Neuronal stem cell (in vitro differentiated cells): ENCODE results near the gene ISCA2. TPM values are rescaled to one million over a fixed set of nuclear protein-coding genes. Genes with fewer than 3 reads are reported as not detected.
"Not testable (repeated sequence)": the region's sequence is repeated elsewhere in the genome, so short reads cannot be mapped to it uniquely, and the experiment has no call there.

Experiments
- DNase-seq: peaks from one replicate; pipeline ENCODE4 v3.0.0-alpha.2; 2013; ENCODE audit warnings: low spot score
- H2AFZ ChIP-seq: one replicate; pipeline ENCODE4 v1.6.1; 2013; ENCODE audit warnings: mild to moderate bottlenecking, low read length, inconsistent platforms
- H2AK5ac ChIP-seq: 2 replicates; pipeline ENCODE4 v1.6.1; 2013; ENCODE audit warnings: low read depth, mild to moderate bottlenecking, inconsistent platforms, low read length, moderate library complexity, mixed read lengths
- H2BK120ac ChIP-seq: 2 replicates; pipeline ENCODE4 v1.6.1; 2013; ENCODE audit warnings: low read depth, mild to moderate bottlenecking, inconsistent platforms, low read length, moderate library complexity, mixed read lengths
- H2BK12ac ChIP-seq: one replicate; pipeline ENCODE4 v1.6.1; 2013; ENCODE audit warnings: low read length, inconsistent platforms
- H2BK15ac ChIP-seq: 2 replicates; pipeline ENCODE4 v1.6.1; 2013; ENCODE audit warnings: mild to moderate bottlenecking, low read length, inconsistent platforms, mixed read lengths
- H2BK5ac ChIP-seq: one replicate; pipeline ENCODE4 v1.6.1; 2013; ENCODE audit warnings: inconsistent platforms, mild to moderate bottlenecking, low read length, moderate library complexity
- H3K14ac ChIP-seq: one replicate; pipeline ENCODE4 v1.6.1; 2013; ENCODE audit warnings: low read length, inconsistent platforms
- H3K18ac ChIP-seq: 2 replicates; pipeline ENCODE4 v1.6.1; 2013; ENCODE audit warnings: low read length, inconsistent platforms
- H3K23ac ChIP-seq: 2 replicates; pipeline ENCODE4 v1.6.1; 2013; ENCODE audit warnings: low read depth, mild to moderate bottlenecking, mixed read lengths, low read length, inconsistent platforms; ENCODE audit not compliant: poor library complexity
- H3K27ac ChIP-seq: replicated peaks from 3 replicates; pipeline ENCODE4 v1.5.1; 2013; ENCODE audit warnings: low read length, inconsistent platforms
- H3K27me3 ChIP-seq, 3 experiments: 2 replicates each; pipeline ENCODE4 v1.6.1; 2013; ENCODE audit warnings: low read length in 3 of 3, mild to moderate bottlenecking in 2 of 3, inconsistent platforms in 1 of 3, low read depth in 1 of 3, mixed read lengths in 1 of 3, moderate library complexity in 1 of 3; ENCODE audit not compliant: control insufficient read depth in 3 of 3, insufficient read depth in 3 of 3
- H3K36me3 ChIP-seq, 2 donors: replicated peaks in 1 of 2; 2 replicates each; pipeline ENCODE4 v1.6.1; 2013; ENCODE audit warnings: low read length in 2 of 2; ENCODE audit not compliant: control insufficient read depth in 2 of 2, insufficient read depth in 2 of 2
- H3K4ac ChIP-seq: 2 replicates; pipeline ENCODE4 v1.6.1; 2013; ENCODE audit warnings: inconsistent platforms, mild to moderate bottlenecking, low read length, moderate library complexity
- H3K4me1 ChIP-seq, 2 donors: 1 replicate in 1 of 2; 2 replicates in 1 of 2; pipeline ENCODE4 v1.6.1; 2013; ENCODE audit warnings: low read length in 2 of 2, low read depth in 1 of 2; ENCODE audit not compliant: control insufficient read depth in 2 of 2, insufficient read depth in 1 of 2
- H3K4me2 ChIP-seq: one replicate; pipeline ENCODE4 v1.6.1; 2013; ENCODE audit warnings: mild to moderate bottlenecking, low read length, inconsistent platforms; ENCODE audit not compliant: insufficient read depth, poor library complexity, severe bottlenecking
- H3K4me3 ChIP-seq, 2 donors: 2 replicates each; pipeline ENCODE4 v1.5.1; 2013; ENCODE audit warnings: low read length in 2 of 2, mild to moderate bottlenecking in 2 of 2, inconsistent platforms in 1 of 2, moderate library complexity in 1 of 2
- H3K79me1 ChIP-seq: one replicate; pipeline ENCODE4 v1.6.1; 2013; ENCODE audit warnings: low read depth, mild to moderate bottlenecking, inconsistent platforms, low read length, moderate library complexity
- H3K9ac ChIP-seq: one replicate; pipeline ENCODE4 v1.6.1; 2013; ENCODE audit warnings: mild to moderate bottlenecking, low read depth, low read length, inconsistent platforms; ENCODE audit not compliant: poor library complexity
- H3K9me3 ChIP-seq, 2 donors: replicated peaks in 1 of 2; 2 replicates each; pipeline versions ENCODE3 to v1.6.1; 2013; ENCODE audit warnings: low read length in 2 of 2, mild to moderate bottlenecking in 2 of 2, inconsistent platforms in 1 of 2, low read depth in 1 of 2, mixed read lengths in 1 of 2, moderate library complexity in 1 of 2; ENCODE audit not compliant: control insufficient read depth in 2 of 2, insufficient read depth in 1 of 2
- H4K8ac ChIP-seq: one replicate; pipeline ENCODE4 v1.6.1; 2013; ENCODE audit warnings: low read depth, mild to moderate bottlenecking, inconsistent platforms, low read length, moderate library complexity
- H4K91ac ChIP-seq: one replicate; pipeline ENCODE4 v1.6.1; 2013; ENCODE audit warnings: low read length, low read depth, mild to moderate bottlenecking, inconsistent platforms; ENCODE audit not compliant: poor library complexity
- WGBS, 2 donors: extraction: QIAGEN DNeasy Blood & Tissue Kit; methylation state at CpG; one replicate each; pipeline ENCODE4 v1.1.7; 2013; ENCODE audit warnings: missing lambda C conversion rate in 2 of 2, mixed read lengths in 1 of 2; ENCODE audit not compliant: insufficient read length in 2 of 2, insufficient replicate concordance in 1 of 2; ENCODE audit errors: extremely low coverage in 2 of 2; 5-methylcytosine and 5-hydroxymethylcytosine counted together
- polyA plus RNA-seq, 2 experiments: library from polyadenylated mRNA; stranded (reverse); fragments of 200-250 nt; gene quantifications; one replicate each; pipeline ENCODE4 v1.2.3, GENCODE V29; 2013

ISCA2 gene, protein sequence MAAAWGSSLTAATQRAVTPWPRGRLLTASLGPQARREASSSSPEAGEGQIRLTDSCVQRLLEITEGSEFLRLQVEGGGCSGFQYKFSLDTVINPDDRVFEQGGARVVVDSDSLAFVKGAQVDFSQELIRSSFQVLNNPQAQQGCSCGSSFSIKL
- polyA plus RNA-seq (2013, experiment 1 of 2) = 60.9 TPM
- 63.2 TPM for polyA plus RNA-seq (2013, experiment 2 of 2)

- Histone ChIP-seq H3K9ac (peak within 1 kb of the TSS; percentile 100), H2AFZ (peak within 1 kb of the TSS; percentile 98), H3K23ac (peak within 1 kb of the TSS; percentile 97), H2AK5ac (peak within 1 kb of the TSS; percentile 70), H3K27me3 (no peaks in the 10 kb centered on the region), H4K8ac (no peak within 1 kb of the TSS), H3K4ac (no peak within 1 kb of the TSS), H3K36me3 (peaks cover 9 to 24% of the 10 kb centered on the region in 2 donors), H3K14ac (peak within 1 kb of the TSS; percentile 85), H2BK5ac (peak within 1 kb of the TSS; percentile 96), H3K18ac (peak within 1 kb of the TSS; percentile 99), H2BK12ac (no peak within 1 kb of the TSS), H3K4me2 (peak within 1 kb of the TSS; percentile 75), H3K9me3 (no peaks in the 10 kb centered on the region), H3K4me3 (peak within 1 kb of the TSS; percentile 83 to 97), H2BK15ac (peak within 1 kb of the TSS; percentile 91), H4K91ac (no peak within 1 kb of the TSS), H3K4me1 (peaks cover 5 to 8% of the 10 kb centered on the region in 2 donors), H2BK120ac (peak within 1 kb of the TSS; percentile 75), H3K27ac (peak within 1 kb of the TSS; percentile 93), H3K79me1 (peaks cover 6% of the 10 kb centered on the region)
- peak; percentile 100 for DNase-seq
- no CpG with 5 or more reads among the region's 73 CpGs for WGBS, 2 donors
Measured at GRCh38 chr14:74493343-74494261, at the start of gene ISCA2. Gene ISCA2 (plus strand): TSS chr14:74493765. CDS start chr14:74493775, 10 bp downstream.

DNA sequence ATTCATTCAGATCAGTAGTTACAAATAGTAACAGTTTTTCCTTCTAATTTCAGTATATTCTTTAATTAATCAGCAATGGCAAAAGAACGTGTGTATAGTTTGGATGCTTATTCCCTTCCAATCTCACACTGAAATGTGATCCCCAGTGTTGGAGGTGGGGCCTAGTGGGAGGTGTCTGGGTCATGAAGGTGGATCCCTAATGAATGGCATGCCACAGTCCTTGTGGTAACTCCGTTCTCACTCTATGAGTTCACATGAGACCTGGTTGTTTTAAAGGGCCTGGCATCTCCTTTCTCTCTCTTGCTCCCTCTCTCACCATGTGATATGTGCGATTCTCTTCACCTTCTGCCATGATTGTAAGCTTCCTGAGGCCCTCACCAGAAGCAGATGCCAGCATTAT is 48.7 kb upstream of the ISCA2 start:
- H2BK5ac ChIP-seq = no peak overlapping the region
- H4K8ac ChIP-seq = no peak overlapping the region
- no peak overlapping the region for H2AFZ ChIP-seq
- peaks cover 0 to 3% (median 0%) of the 10 kb centered on the region in 3 experiments for H3K27me3 ChIP-seq
- no peak overlapping the region for H4K91ac ChIP-seq
- no peaks in the 10 kb centered on the region for H3K36me3 ChIP-seq
- no peak overlapping the region for H2BK120ac ChIP-seq
- peaks cover 0 to 7% of the 10 kb centered on the region in 2 donors for H3K4me1 ChIP-seq
- no CpG with 5 or more reads among the region's 3 CpGs for WGBS, 2 donors
- no peak overlapping the region for H3K18ac ChIP-seq
- H3K9me3 ChIP-seq = no peaks in the 10 kb centered on the region
- no peak overlapping the region for H3K14ac ChIP-seq
- H2BK15ac ChIP-seq = no peak overlapping the region
- H3K4me2 ChIP-seq = no peak overlapping the region
- H2BK12ac ChIP-seq = no peak overlapping the region
- H3K4me3 ChIP-seq = no peak overlapping the region
- H3K79me1 ChIP-seq = no peaks in the 10 kb centered on the region
- H3K4ac ChIP-seq = no peak overlapping the region
- H3K27ac ChIP-seq = no peak overlapping the region
- H3K23ac ChIP-seq = no peak overlapping the region
- no peak overlapping the region for H2AK5ac ChIP-seq
- no peak for DNase-seq
- no peak overlapping the region for H3K9ac ChIP-seq

- H3K36me3 ChIP-seq, H3K27ac ChIP-seq, H2AFZ ChIP-seq, H4K91ac ChIP-seq, H3K9ac ChIP-seq, H3K23ac ChIP-seq, H2BK120ac ChIP-seq, H3K18ac ChIP-seq, H3K4me3 ChIP-seq, H3K9me3 ChIP-seq, H2BK12ac ChIP-seq, DNase-seq, H3K4me2 ChIP-seq, H2BK15ac ChIP-seq, H3K4ac ChIP-seq, H3K14ac ChIP-seq, H2BK5ac ChIP-seq, H3K79me1 ChIP-seq, H4K8ac ChIP-seq, H2AK5ac ChIP-seq: not testable (repeated sequence)
- no CpG with 5 or more reads among the region's 5 CpGs for WGBS, 2 donors
- Histone ChIP-seq H3K27me3 (peaks cover 0 to 16% (median 0%) of the 10 kb centered on the region in 3 experiments), H3K4me1 (peaks cover 0 to 11% of the 10 kb centered on the region in 2 donors)
Measured at GRCh38 chr14:74454397-74454796, 39.2 kb upstream of the ISCA2 start.
